Activated naive CD4-positive, alpha-beta T cell treated with anti-CD3 and anti-CD28 coated beads, Interleukin-2, amount 10 ng/mL, durations not matched to agents 7 days and 5 days (primary cell): ENCODE data around the gene GADD45G.

Experiments
- CTCF ChIA-PET: fragments of 350-600 bp; sonication (Branson Sonifier 250); formaldehyde crosslinking; loops from one replicate; lab custom pipeline; 2021; ENCODE audit warnings: antibody characterized with exemption; lab: Charles Lee
- DNase-seq: peaks from one replicate; pipeline ENCODE4 v3.0.0-alpha.2; 2020
- H3K27ac Mint-ChIP-seq: one replicate; pipeline ENCODE4 v1.8.0; 2021; ENCODE audit warnings: mild to moderate bottlenecking, moderate library complexity, mixed read lengths
- H3K27me3 Mint-ChIP-seq: one replicate; pipeline ENCODE4 v1.8.0; 2021; ENCODE audit warnings: mild to moderate bottlenecking, mixed read lengths
- H3K36me3 Mint-ChIP-seq: one replicate; pipeline ENCODE4 v1.8.0; 2021; ENCODE audit warnings: mixed read lengths
- H3K4me1 Mint-ChIP-seq: one replicate; pipeline ENCODE4 v1.8.0; 2021; ENCODE audit warnings: mixed read lengths
- H3K4me3 Mint-ChIP-seq: one replicate; pipeline ENCODE4 v1.8.0; 2021; ENCODE audit warnings: mild to moderate bottlenecking, moderate library complexity, mixed read lengths
- H3K9me3 Mint-ChIP-seq: one replicate; pipeline ENCODE4 v1.8.0; 2021; ENCODE audit warnings: mixed read lengths

Gene GADD45G

DNA sequence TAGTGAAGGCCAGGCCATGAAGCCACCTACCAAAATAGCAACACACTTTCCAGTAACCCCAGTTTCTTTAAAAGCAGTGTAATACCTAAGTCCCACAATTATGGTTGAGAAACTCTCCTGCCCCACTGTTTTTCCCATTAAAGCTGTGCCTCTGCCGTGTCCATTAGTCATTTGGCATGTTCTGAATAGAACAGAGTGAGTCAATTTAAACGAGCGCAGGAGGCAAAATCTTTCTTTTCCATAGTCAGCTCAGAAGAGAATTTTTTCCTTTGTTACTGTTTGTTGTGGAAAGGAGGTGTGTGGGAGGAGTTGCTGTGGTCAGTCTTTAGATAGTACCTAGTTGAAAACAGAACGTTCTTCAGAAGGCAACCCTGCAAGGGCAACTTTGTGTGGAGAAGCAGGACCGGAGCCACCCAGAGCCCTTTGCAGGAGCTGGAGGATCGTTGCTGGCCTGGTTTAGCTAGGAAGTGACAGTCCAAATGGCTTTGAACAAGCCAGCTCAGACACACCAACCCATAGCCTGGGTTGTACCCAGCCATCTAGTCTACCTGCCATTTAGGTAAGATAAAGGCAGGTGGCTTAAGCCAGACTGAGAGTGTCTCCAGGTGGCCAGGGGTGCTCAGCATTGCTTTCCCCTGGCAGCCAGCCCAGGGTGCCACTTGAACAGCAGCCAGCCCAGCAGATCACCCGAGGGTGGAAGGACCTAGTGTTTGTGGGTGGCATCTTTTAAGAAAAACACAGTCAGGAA is 30.4 kb downstream of the GADD45G start:
- Mint-ChIP-seq H3K36me3 (no peaks in the 10 kb centered on the region), H3K27ac (no peak overlapping the region), H3K9me3 (no peaks in the 10 kb centered on the region), H3K4me3 (no peak overlapping the region), H3K27me3 (peaks cover 75% of the 10 kb centered on the region), H3K4me1 (no peaks in the 10 kb centered on the region)
- CTCF ChIA-PET, result interaction anchor here (1.6 kb wide), 1 partner anchor 32 kb away, joined by 3 read pairs; no protein-coding TSS in a partner anchor
- DNase-seq, result no peak

DNA sequence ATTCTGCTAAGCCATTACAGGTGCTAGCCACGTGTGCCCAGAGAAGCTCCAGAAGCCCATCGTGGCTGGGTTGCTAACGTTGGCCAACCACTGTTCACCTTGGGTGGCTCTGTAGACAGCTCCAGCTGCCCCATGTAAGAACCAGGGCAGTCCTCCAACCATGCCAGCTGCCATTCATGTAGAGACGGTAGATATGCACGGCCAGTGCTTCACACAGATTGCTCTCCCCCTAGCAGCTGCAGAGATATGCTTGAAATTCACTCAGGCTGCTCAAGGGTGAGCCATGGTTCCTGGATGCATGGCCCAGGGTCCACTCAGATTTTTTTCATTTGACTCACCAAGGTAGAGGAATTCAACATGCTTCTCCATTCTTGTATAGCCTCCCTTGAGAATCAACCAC is 31.0 kb downstream of the GADD45G start:
- Mint-ChIP-seq H3K27ac (no peak overlapping the region), H3K4me3 (no peak overlapping the region), H3K9me3 (no peaks in the 10 kb centered on the region), H3K27me3 (peaks cover 81% of the 10 kb centered on the region), H3K4me1 (no peaks in the 10 kb centered on the region), H3K36me3 (no peaks in the 10 kb centered on the region)
- CTCF ChIA-PET, result no interaction called here
- DNase-seq, result no peak

DNA sequence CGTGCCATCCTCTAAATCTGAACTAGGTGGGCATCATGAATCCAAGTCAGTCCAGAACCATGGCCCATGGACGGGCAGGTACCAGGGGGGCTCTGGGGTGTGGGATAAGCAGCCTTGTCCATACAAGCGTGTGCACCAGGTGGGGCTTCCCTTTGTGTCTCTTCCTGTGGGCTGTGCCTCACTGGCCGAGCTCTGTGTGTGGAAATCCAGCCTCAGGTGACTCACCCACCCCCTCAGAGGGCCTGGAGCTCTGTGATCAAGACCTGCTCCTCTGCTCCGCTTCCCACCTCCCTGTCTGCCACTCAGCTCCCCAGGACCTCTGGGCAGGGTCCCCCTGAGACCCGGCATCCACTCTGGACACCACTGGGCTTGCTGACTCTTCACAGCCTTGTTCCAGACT is 33.0 kb downstream of the GADD45G start:
- DNase-seq, result no peak
- Mint-ChIP-seq H3K27me3 (peaks cover 74% of the 10 kb centered on the region), H3K4me3 (no peak overlapping the region), H3K9me3 (no peaks in the 10 kb centered on the region), H3K4me1 (no peaks in the 10 kb centered on the region), H3K27ac (no peak overlapping the region), H3K36me3 (no peaks in the 10 kb centered on the region)
- CTCF ChIA-PET, result no interaction called here

DNA sequence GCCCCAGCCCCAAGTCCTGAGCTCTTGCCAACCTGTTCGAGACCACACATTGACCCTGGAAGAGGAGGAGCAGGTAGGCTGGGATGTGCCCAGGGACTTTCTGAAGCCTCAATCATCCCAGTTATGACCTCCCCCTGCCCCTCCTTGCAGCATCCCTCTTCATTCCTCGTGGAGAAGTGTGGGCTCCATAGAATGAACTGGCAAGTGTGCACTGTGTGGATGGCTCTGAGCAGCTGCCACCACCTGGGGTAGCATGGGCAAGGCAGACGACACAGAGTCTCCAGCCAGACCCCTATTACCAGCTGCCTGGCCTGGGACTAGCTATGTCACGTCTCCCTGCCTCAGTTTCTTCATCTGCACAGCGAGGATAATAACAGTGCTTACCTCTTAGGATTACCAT is 33.5 kb downstream of the GADD45G start:
- CTCF ChIA-PET, result interaction anchor here (0.6 kb wide), 1 partner anchor 73 kb away, joined by 3 read pairs; no protein-coding TSS in a partner anchor
- Mint-ChIP-seq H3K27me3 (peaks cover 71% of the 10 kb centered on the region), H3K9me3 (no peaks in the 10 kb centered on the region), H3K4me3 (no peak overlapping the region), H3K36me3 (no peaks in the 10 kb centered on the region), H3K4me1 (no peaks in the 10 kb centered on the region), H3K27ac (no peak overlapping the region)
- no peak for DNase-seq

DNA sequence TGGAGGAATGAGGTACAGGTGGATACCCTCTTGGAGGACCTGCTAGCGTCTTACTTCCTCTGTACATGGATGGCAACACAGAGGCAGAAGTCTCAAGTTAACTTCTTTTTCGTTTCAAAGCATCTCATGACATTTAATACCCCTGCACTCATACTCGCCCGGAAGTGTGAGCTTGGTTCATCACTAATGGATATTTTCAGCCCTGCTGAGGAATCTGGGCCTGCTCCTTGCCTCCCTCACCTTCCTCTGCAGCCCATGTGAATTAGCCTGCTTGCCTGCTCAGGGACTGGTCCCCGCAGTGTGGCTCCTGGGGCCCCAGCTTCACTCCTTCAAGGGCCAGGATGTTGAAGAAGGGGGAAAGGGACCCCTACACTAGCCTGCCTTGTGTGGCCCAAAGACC is 34.1 kb downstream of the GADD45G start:
- CTCF ChIA-PET, result interaction anchor here (0.6 kb wide), 1 partner anchor 74 kb away, joined by 3 read pairs; no protein-coding TSS in a partner anchor
- Mint-ChIP-seq H3K36me3 (no peaks in the 10 kb centered on the region), H3K27me3 (peaks cover 66% of the 10 kb centered on the region), H3K4me1 (no peaks in the 10 kb centered on the region), H3K27ac (no peak overlapping the region), H3K4me3 (no peak overlapping the region), H3K9me3 (no peaks in the 10 kb centered on the region)
- no peak for DNase-seq

DNA sequence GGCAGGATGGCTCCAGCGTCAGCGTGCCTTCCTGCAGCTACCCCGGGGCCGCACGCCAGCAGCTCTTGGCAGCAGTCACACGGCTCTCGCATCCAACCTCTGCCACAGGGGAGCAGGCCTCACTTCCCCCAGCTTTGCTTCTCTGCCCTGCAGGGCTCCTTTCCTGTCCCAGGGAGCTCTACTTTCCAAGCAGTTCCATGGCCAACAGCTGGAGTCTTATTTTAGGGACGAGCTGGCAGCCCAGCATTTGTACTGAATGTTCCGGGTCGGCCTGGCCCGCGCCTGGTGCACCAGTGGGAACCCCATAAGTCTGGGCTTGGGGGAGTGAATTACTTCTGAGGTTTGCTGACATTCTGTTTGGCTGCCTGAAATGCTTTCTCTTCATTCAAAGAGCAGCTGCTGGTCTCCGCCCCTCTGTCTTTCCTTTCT is 34.6 kb downstream of the GADD45G start:
- Mint-ChIP-seq H3K27ac (no peak overlapping the region), H3K4me3 (no peak overlapping the region), H3K4me1 (no peaks in the 10 kb centered on the region), H3K9me3 (no peaks in the 10 kb centered on the region), H3K36me3 (no peaks in the 10 kb centered on the region), H3K27me3 (peaks cover 66% of the 10 kb centered on the region)
- CTCF ChIA-PET, result no interaction called here
- DNase-seq, result no peak

DNA sequence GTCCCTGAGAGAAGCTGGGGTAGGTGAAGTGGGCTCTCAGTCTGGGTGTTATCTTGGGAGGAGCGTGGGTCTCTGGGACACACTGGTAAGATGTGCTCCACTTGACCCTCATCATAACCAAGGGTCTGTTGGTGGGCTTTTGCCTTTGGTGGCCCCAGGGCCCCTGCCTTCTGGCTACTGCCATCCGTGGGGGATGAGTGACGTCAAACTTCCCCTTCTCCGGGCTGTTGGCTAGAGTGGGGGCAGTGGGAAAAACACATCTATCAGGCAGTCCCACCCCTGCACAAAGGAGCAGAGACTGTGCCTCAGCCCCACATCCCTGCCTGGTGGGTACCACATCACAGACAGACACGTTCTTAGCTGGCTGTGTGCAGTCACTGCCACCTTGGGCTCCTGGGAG is 35.1 kb downstream of the GADD45G start:
- no peak overlapping the region for H3K27ac Mint-ChIP-seq

DNA sequence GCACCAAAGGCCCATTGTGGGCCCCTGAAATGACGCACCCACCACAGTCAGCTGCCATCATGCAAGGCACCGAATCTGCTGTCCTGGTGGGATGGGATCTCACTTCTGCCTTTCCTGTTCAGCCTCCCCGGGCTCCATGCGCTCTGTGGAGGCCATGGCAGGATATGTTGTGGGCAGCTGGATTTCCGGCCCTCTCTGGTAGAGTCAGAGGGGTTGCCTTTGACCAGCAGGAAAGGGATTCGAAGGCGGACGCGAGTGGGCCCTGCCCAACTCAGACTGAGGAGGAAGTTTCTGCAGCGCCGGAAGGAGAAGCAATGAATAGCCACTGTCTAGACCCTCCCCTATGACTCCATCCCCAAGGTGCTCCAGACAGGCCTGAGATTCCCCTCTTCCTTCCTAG is 35.5 kb downstream of the GADD45G start:
- DNase-seq, result no peak
- no peak overlapping the region for H3K27ac Mint-ChIP-seq

More for the DNA sequence above, 35.1 kb downstream of the GADD45G start:
- no peaks in the 10 kb centered on the region for H3K9me3 Mint-ChIP-seq
- H3K36me3 Mint-ChIP-seq, result no peaks in the 10 kb centered on the region
- no peaks in the 10 kb centered on the region for H3K4me1 Mint-ChIP-seq
- H3K4me3 Mint-ChIP-seq, result no peak overlapping the region
- H3K27me3 Mint-ChIP-seq, result peaks cover 68% of the 10 kb centered on the region
- CTCF ChIA-PET, result no interaction called here
- DNase-seq, result no peak

DNA sequence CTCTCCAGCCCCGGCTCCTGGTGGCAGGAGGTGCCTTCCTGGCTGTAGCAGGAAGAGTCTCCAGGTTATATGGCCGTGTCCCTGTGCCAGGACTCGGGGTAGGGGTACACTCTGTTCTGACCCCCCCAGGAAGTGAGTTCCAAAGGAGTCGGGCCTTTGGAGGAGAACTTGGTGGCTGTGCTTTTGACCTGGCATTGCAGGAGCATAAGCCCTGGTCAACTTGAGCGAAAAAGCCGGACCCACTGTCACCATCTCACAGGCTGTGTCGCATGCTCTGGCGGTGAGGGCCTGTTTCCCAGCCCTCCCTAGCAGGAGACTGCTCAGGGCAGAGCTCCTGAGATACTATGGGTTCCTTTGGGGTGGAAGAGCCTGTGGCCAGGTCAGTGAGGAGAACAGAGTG is 36.0 kb downstream of the GADD45G start:
- no peak overlapping the region for H3K27ac Mint-ChIP-seq
- no peaks in the 10 kb centered on the region for H3K9me3 Mint-ChIP-seq
- H3K4me3 Mint-ChIP-seq, result no peak overlapping the region
- CTCF ChIA-PET, result no interaction called here
- H3K27me3 Mint-ChIP-seq, result peaks cover 59% of the 10 kb centered on the region
- no peak for DNase-seq
- no peaks in the 10 kb centered on the region for H3K36me3 Mint-ChIP-seq
- no peaks in the 10 kb centered on the region for H3K4me1 Mint-ChIP-seq

More for the DNA sequence above, 35.5 kb downstream of the GADD45G start:
- Mint-ChIP-seq H3K27me3 (peaks cover 64% of the 10 kb centered on the region), H3K36me3 (no peaks in the 10 kb centered on the region), H3K4me3 (no peak overlapping the region), H3K4me1 (no peaks in the 10 kb centered on the region), H3K9me3 (no peaks in the 10 kb centered on the region)
- CTCF ChIA-PET, result no interaction called here

DNA sequence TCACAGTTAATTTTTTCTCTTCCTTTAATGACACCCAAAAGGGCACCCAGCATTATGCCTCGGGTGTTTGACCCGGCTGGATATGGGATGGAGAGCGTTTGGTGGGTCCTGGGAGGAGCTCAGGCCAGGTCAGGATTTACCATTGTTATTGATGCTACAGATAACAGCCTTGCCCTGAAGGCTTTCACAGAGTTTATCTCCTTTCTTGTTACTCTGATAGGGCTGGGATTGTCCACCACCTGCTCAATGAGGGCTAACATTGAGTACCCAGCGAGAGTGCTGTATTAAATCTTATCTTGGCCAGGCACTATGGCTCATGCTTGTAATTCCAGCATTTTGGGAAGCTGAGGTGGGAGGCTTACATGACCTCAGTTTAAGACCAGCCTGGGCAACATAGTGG is 37.2 kb downstream of the GADD45G start:
- CTCF ChIA-PET, result no interaction called here
- Mint-ChIP-seq H3K4me1 (no peaks in the 10 kb centered on the region), H3K9me3 (no peaks in the 10 kb centered on the region), H3K36me3 (no peaks in the 10 kb centered on the region), H3K27ac (no peak overlapping the region), H3K4me3 (no peak overlapping the region), H3K27me3 (peaks cover 56% of the 10 kb centered on the region)
- no peak for DNase-seq

DNA sequence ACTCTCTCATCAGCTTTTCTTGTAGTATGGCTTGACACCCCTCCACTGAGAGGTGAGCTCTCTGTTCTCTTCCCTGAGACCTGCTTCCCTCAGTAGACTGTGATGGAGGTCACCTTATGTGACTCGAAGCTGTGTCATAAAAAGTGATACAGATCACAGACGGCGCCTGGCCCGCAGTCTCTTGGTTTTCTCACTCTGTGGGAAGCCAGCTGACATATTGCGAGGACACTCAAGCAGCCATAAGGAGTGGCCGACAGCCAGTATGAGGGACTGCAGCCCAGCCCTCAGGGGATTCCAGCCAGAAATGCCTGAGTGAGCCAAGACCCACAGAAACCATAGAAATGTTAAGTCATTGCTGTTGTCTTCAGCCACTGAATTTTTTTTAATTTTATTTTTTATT is 38.0 kb downstream of the GADD45G start:
- no peaks in the 10 kb centered on the region for H3K4me1 Mint-ChIP-seq
- peaks cover 56% of the 10 kb centered on the region for H3K27me3 Mint-ChIP-seq
- CTCF ChIA-PET, result interaction anchor here (1.3 kb wide), 1 partner anchor 40 kb away, joined by 3 read pairs; no protein-coding TSS in a partner anchor
- H3K9me3 Mint-ChIP-seq, result no peaks in the 10 kb centered on the region
- no peaks in the 10 kb centered on the region for H3K36me3 Mint-ChIP-seq
- H3K4me3 Mint-ChIP-seq, result no peak overlapping the region
- DNase-seq, result no peak
- H3K27ac Mint-ChIP-seq, result no peak overlapping the region

DNA sequence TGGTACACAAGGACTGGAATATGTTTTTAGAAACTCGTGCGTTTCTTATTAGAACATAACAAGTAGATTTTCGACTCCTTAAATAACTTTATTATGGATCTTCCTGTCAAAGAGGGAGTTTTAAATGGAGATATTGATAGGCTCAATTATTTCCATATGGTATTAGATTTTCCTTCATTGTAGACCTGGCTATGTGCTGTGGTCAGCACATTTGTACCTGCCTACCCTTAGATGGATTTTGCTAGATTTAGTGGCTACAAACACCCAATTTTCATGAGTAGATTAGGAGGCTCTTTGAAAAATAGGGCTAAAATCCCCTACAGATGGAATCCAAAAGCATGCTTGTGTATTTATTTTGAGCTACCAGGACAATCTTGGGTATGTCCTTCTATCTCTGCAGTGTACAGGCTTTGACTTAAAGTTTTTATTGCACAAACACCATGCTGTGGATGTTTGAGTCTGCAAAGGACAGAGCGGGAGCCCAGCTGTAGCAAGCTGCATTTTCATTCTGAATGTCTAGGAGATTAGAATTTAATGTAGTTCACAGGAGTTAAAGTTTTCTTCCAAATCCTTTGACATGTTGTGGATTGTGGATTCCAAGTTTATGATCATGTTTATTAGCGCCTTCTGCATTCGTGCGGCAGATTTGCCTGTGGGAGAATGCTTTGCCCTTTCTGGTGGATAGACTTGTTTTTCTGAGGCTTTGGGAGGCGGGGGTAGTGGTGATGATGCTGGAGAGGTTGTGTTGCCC is 41.6 kb downstream of the GADD45G start:
- no peak for DNase-seq
- no peak overlapping the region for H3K27ac Mint-ChIP-seq
- H3K4me1 Mint-ChIP-seq, result no peaks in the 10 kb centered on the region
- H3K36me3 Mint-ChIP-seq, result no peaks in the 10 kb centered on the region
- CTCF ChIA-PET, result no interaction called here
- peaks cover 62% of the 10 kb centered on the region for H3K27me3 Mint-ChIP-seq
- H3K4me3 Mint-ChIP-seq, result no peak overlapping the region
- no peaks in the 10 kb centered on the region for H3K9me3 Mint-ChIP-seq

DNA sequence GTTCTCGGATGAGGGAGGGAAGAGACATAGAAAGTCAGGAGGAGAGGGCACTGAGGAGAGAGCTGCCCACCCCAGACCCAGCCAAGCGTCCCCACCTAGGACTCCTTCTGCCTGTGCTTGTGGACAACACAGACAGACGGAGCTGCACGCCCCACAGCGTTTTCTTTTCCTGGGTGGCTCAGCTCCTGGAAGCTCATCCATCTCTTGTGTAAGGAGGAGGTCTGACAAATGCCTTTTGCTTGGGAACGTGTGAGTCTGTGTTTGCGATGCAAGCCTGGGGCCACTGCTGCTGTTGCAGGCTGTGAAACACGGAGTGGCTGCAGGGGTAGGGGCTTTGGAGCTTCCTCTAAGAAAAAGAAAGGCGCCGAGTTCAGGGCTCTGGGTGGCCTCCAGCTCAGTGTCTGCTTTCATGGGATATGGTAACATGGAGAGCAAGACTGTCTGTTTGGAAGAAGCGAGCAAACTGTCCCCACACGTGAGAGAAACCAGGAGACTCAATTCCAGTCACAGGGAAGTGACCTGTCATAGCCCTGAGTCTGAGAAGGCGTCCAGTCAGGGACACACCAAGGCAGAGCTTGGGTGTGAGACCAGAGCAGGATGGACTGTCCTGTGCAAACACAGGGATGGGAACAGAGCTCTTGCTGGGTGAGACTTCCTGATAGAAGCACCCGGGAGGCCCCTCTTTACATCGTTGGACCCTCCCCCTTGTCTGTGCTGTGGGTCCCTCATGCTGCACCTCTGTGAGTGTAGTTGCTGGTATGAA is 42.7 kb downstream of the GADD45G start:
- H3K9me3 Mint-ChIP-seq, result no peaks in the 10 kb centered on the region

DNA sequence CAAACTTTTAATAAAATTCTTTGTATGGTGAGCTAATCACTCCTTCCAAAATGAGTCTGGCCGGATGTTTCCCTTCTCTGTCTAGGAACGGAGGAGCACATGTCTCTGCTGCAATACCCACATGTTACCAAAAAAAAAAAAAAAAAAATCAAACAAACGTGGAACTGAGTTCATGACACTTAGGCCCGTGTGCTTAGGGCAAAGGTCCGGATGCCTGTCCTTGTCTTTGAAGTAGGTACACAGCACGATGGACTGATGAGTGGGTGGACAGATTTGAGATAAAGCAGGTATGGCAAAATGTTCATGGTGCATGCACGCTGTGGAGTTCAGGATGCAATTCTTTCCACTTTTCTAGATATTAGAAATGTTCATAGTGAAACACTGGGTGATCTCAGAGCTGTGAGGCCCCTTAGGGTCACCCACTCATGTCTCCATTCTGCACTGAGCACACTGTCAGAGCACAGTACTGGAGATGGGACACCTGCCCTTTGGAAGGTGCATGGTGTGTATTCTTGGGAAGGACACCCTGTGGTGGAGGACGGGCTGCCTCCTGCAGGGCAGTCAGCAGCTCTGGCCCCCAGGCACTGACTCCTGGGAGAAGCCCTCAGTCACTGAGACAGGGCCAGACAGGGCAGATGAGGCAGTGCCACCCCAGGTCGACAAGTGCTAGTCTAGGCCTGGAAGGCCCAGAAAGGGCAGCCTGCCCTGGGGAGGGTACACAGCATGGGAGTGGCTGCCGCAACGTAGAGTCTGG is 43.6 kb downstream of the GADD45G start:
- Mint-ChIP-seq H3K36me3 (no peaks in the 10 kb centered on the region), H3K4me3 (no peak overlapping the region), H3K9me3 (no peaks in the 10 kb centered on the region), H3K4me1 (no peaks in the 10 kb centered on the region), H3K27me3 (peaks cover 69% of the 10 kb centered on the region), H3K27ac (no peak overlapping the region)
- CTCF ChIA-PET, result no interaction called here
- no peak for DNase-seq

More for the DNA sequence above, 42.7 kb downstream of the GADD45G start:
- Mint-ChIP-seq H3K27ac (no peak overlapping the region), H3K27me3 (peaks cover 72% of the 10 kb centered on the region), H3K4me3 (no peak overlapping the region), H3K36me3 (no peaks in the 10 kb centered on the region), H3K4me1 (no peaks in the 10 kb centered on the region)
- CTCF ChIA-PET, result no interaction called here
- no peak for DNase-seq
